Neural progenitor cell (in vitro differentiated cells): ENCODE results near the gene UROC1.

ENCODE experiments used
- EZH2 ChIP-seq: fragments of 200-600 bp; sonication (generic); IDR thresholded peaks from 2 replicates; pipeline ENCODE4 v1.6.1; 2017; ENCODE audit warnings: antibody characterized with exemption, mild to moderate bottlenecking, moderate library complexity
- TF ChIP-seq, protein P1 (sequence below): fragments of 200-600 bp; sonication (generic); IDR thresholded peaks from 2 replicates; pipeline ENCODE4 v1.5.1; 2017; ENCODE audit warnings: antibody characterized with exemption, mild to moderate bottlenecking

- TF ChIP-seq, protein P1, sequence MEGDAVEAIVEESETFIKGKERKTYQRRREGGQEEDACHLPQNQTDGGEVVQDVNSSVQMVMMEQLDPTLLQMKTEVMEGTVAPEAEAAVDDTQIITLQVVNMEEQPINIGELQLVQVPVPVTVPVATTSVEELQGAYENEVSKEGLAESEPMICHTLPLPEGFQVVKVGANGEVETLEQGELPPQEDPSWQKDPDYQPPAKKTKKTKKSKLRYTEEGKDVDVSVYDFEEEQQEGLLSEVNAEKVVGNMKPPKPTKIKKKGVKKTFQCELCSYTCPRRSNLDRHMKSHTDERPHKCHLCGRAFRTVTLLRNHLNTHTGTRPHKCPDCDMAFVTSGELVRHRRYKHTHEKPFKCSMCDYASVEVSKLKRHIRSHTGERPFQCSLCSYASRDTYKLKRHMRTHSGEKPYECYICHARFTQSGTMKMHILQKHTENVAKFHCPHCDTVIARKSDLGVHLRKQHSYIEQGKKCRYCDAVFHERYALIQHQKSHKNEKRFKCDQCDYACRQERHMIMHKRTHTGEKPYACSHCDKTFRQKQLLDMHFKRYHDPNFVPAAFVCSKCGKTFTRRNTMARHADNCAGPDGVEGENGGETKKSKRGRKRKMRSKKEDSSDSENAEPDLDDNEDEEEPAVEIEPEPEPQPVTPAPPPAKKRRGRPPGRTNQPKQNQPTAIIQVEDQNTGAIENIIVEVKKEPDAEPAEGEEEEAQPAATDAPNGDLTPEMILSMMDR = no peak
- TF ChIP-seq EZH2 = no peak
These were observed 81.9 kb downstream of the UROC1 start for GRCh38 chr3:126435456-126436315.
